ENCODE measurements around the gene HDHD2. TPM values are rescaled to one million over a fixed set of nuclear protein-coding genes. Genes with fewer than 3 reads are reported as not detected.
A peak's percentile ranks its signal among the peaks of the same experiment; 100 is the strongest.
"Not testable (repeated sequence)": the region's sequence is repeated elsewhere in the genome, so short reads cannot be mapped to it uniquely, and the experiment has no call there.

HDHD2 gene, protein sequence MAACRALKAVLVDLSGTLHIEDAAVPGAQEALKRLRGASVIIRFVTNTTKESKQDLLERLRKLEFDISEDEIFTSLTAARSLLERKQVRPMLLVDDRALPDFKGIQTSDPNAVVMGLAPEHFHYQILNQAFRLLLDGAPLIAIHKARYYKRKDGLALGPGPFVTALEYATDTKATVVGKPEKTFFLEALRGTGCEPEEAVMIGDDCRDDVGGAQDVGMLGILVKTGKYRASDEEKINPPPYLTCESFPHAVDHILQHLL
- total RNA-seq = 10 to 100 TPM; 28.1 to 32.2 TPM

- CTCF ChIA-PET = interaction anchor here (0.6 to 3.0 kb wide), 4 partner anchors 8 to 964 kb away, joined by 3 to 10 read pairs (median 4); no protein-coding TSS in a partner anchor
These were observed at the start of gene HDHD2 for GRCh38 chr18:47150029-47150823. TSS of gene HDHD2 (minus strand) at chr18:47150500. CDS start at chr18:47136439, 14,061 bp downstream.

GRCh38 chr18:47195961-47196360 lies 45.7 kb upstream of the HDHD2 start:
- CTCF ChIA-PET = interaction anchor here (2.5 kb wide), 1 partner anchor 9 kb away, joined by 9 read pairs; no protein-coding TSS in a partner anchor
- peaks cover 35% of the 10 kb centered on the region for H3K27me3 Mint-ChIP-seq
- POLR2A ChIA-PET; DNase-seq; H3K4me3 Mint-ChIP-seq; ATAC-seq; H3K27ac Mint-ChIP-seq; H3K4me1 Mint-ChIP-seq (ENCODE audit: low read depth); H3K9me3 Mint-ChIP-seq; H3K36me3 Mint-ChIP-seq (ENCODE audit: low read depth); intact Hi-C loops (cut with micrococcal nuclease): not testable (repeated sequence)

More at GRCh38 chr18:47150029-47150823, at the start of gene HDHD2:
- DNase-seq (peak; percentile 80), ATAC-seq (peak; percentile 90)
- Mint-ChIP-seq H3K27ac (peak within 1 kb of the TSS; percentile 93), H3K4me1 (ENCODE audit: low read depth) (peaks cover 37% of the 10 kb centered on the region), H3K4me3 (peak within 1 kb of the TSS; percentile 89), H3K27me3 (no peaks in the 10 kb centered on the region), H3K9me3 (no peaks in the 10 kb centered on the region), H3K36me3 (ENCODE audit: low read depth) (peaks cover 30% of the 10 kb centered on the region)
- POLR2A ChIA-PET = interaction anchor here (1.0 to 2.3 kb wide), 9 partner anchors 12 to 277 kb away, joined by 3 to 6 read pairs (median 3); partner anchors contain the start of genes KATNAL2 and PIAS2
- intact Hi-C loops (cut with micrococcal nuclease) = no loop called here
- TF ChIP-seq, protein P1, sequence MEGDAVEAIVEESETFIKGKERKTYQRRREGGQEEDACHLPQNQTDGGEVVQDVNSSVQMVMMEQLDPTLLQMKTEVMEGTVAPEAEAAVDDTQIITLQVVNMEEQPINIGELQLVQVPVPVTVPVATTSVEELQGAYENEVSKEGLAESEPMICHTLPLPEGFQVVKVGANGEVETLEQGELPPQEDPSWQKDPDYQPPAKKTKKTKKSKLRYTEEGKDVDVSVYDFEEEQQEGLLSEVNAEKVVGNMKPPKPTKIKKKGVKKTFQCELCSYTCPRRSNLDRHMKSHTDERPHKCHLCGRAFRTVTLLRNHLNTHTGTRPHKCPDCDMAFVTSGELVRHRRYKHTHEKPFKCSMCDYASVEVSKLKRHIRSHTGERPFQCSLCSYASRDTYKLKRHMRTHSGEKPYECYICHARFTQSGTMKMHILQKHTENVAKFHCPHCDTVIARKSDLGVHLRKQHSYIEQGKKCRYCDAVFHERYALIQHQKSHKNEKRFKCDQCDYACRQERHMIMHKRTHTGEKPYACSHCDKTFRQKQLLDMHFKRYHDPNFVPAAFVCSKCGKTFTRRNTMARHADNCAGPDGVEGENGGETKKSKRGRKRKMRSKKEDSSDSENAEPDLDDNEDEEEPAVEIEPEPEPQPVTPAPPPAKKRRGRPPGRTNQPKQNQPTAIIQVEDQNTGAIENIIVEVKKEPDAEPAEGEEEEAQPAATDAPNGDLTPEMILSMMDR (IDR thresholded peaks at IDR 0.05) = no peak

DNA sequence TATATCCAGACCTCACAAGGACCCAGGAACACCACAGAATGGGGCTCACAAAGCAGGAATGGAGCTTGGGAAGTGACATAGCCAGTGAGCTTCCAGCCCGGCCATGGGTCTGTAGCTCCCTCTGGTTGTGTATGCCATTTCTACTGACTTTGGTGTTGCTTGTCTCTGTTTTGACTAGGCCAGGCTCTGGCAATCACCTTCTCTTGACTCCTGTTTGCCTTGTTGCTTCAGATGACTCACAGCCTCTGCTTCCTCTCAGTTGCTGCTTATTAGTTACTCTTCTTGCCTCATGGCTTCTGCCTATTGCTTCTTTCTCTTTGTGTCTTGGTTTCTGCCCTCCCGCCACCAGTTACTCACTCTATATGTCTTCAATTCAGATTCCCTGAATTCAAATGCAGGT lies 41.7 kb upstream of the HDHD2 start:
- H3K36me3 Mint-ChIP-seq (ENCODE audit: low read depth) = no peaks in the 10 kb centered on the region
- CTCF ChIA-PET = interaction anchor here (1.9 kb wide), 1 partner anchor 13 kb away, joined by 10 read pairs; no protein-coding TSS in a partner anchor
- peaks cover 29% of the 10 kb centered on the region for H3K27me3 Mint-ChIP-seq
- no peak overlapping the region for H3K27ac Mint-ChIP-seq
- no peak for ATAC-seq
- intact Hi-C loops (cut with micrococcal nuclease) = no loop called here
- peak; percentile 5 for DNase-seq
- H3K4me3 Mint-ChIP-seq = no peak overlapping the region
- TF ChIP-seq, protein P1 (IDR thresholded peaks at IDR 0.05) = no peak
- no peaks in the 10 kb centered on the region for H3K4me1 Mint-ChIP-seq (ENCODE audit: low read depth)
- POLR2A ChIA-PET = no interaction called here
- no peaks in the 10 kb centered on the region for H3K9me3 Mint-ChIP-seq

DNA sequence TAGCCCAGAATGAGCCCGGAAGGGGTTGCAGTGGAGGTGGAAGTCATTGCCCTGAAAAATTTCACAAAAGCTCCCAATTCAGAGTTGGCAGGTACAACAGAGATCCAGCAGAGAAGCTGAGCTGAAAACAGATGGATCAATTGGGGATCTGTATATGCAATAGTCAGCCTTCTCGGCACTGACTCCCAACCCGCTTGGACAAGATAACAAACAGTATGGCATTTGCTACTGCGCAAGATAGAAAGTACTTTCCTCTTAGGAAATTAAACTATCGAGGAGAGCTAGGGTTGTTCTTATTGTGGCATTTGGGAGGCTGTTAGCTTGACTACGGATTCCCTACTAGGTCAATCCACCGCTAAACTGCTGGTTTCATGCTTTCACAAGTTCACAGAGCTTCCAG lies 37.4 kb upstream of the HDHD2 start:
- intact Hi-C loops (cut with micrococcal nuclease) = no loop called here
- H3K27ac Mint-ChIP-seq = no peak overlapping the region
- no peak for ATAC-seq
- CTCF ChIA-PET = no interaction called here
- POLR2A ChIA-PET = no interaction called here
- TF ChIP-seq, protein P1 (IDR thresholded peaks at IDR 0.05) = no peak
- H3K36me3 Mint-ChIP-seq (ENCODE audit: low read depth) = no peaks in the 10 kb centered on the region
- no peaks in the 10 kb centered on the region for H3K4me1 Mint-ChIP-seq (ENCODE audit: low read depth)
- peaks cover 13% of the 10 kb centered on the region for H3K9me3 Mint-ChIP-seq
- H3K27me3 Mint-ChIP-seq = peaks cover 15% of the 10 kb centered on the region
- no peak overlapping the region for H3K4me3 Mint-ChIP-seq
- DNase-seq = no peak

- H3K27ac Mint-ChIP-seq = no peak overlapping the region
- H3K4me1 Mint-ChIP-seq (ENCODE audit: low read depth) = no peaks in the 10 kb centered on the region
- POLR2A ChIA-PET = no interaction called here
- intact Hi-C loops (cut with micrococcal nuclease) = no loop called here
- no peak for ATAC-seq
- peaks cover 13% of the 10 kb centered on the region for H3K9me3 Mint-ChIP-seq
- peak; percentile 42 for DNase-seq
- H3K4me3 Mint-ChIP-seq = no peak overlapping the region
- CTCF ChIA-PET = interaction anchor here (1.9 kb wide), 1 partner anchor 19 kb away, joined by 8 read pairs; no protein-coding TSS in a partner anchor
- TF ChIP-seq, protein P1 (IDR thresholded peaks at IDR 0.05) = no peak
- no peaks in the 10 kb centered on the region for H3K36me3 Mint-ChIP-seq (ENCODE audit: low read depth)
- H3K27me3 Mint-ChIP-seq = peaks cover 8% of the 10 kb centered on the region
These were observed 34.2 kb upstream of the HDHD2 start for GRCh38 chr18:47184419-47185050.

GRCh38 chr18:47182156-47182555 lies 31.9 kb upstream of the HDHD2 start:
- ATAC-seq; H3K27me3 Mint-ChIP-seq; H3K27ac Mint-ChIP-seq; CTCF ChIA-PET; POLR2A ChIA-PET; intact Hi-C loops (cut with micrococcal nuclease); H3K4me3 Mint-ChIP-seq; H3K36me3 Mint-ChIP-seq (ENCODE audit: low read depth); H3K4me1 Mint-ChIP-seq (ENCODE audit: low read depth): not testable (repeated sequence)
- DNase-seq = peak; percentile 10
- H3K9me3 Mint-ChIP-seq = peaks cover 13% of the 10 kb centered on the region
